Endodermal cell (in vitro differentiated cells): ENCODE data around the gene GSX1. TPM values are rescaled to one million over a fixed set of nuclear protein-coding genes. Genes with fewer than 3 reads are reported as not detected.
A peak's percentile ranks its signal among the peaks of the same experiment; 100 is the strongest.

Experiments used
- DNase-seq: peaks from one replicate; pipeline ENCODE4 v3.0.0-alpha.2; 2017
- H3K27ac ChIP-seq: 2 replicates; pipeline ENCODE4 v1.5.1; 2013; ENCODE audit warnings: mild to moderate bottlenecking, low read depth, low read length, moderate library complexity
- H3K27me3 ChIP-seq: 2 replicates; pipeline ENCODE4 v1.6.1; 2013; ENCODE audit warnings: mild to moderate bottlenecking, low read length, moderate library complexity; ENCODE audit not compliant: insufficient read depth, control insufficient read depth, poor library complexity, severe bottlenecking
- H3K36me3 ChIP-seq: 2 replicates; pipeline ENCODE4 v1.7.0; 2013; ENCODE audit warnings: mild to moderate bottlenecking, low read length, moderate library complexity; ENCODE audit not compliant: control insufficient read depth, insufficient read depth
- H3K4me1 ChIP-seq: one replicate; pipeline ENCODE4 v1.7.0; 2013; ENCODE audit warnings: low read length; ENCODE audit not compliant: control insufficient read depth, insufficient read depth
- H3K4me3 ChIP-seq: 2 replicates; pipeline ENCODE4 v1.5.1; 2013; ENCODE audit warnings: mild to moderate bottlenecking, low read length, moderate library complexity
- H3K9ac ChIP-seq: 2 replicates; pipeline ENCODE4 v1.6.1; 2013; ENCODE audit warnings: mild to moderate bottlenecking, low read length, moderate library complexity; ENCODE audit not compliant: poor library complexity, severe bottlenecking; ENCODE audit errors: extremely low read depth
- H3K9me3 ChIP-seq: 2 replicates; pipeline ENCODE4 v1.6.1; 2013; ENCODE audit warnings: mild to moderate bottlenecking, low read length, moderate library complexity; ENCODE audit not compliant: control insufficient read depth
- H3K27ac Mint-ChIP-seq: 2 replicates; pipeline ENCODE4 v1.8.0; 2020; ENCODE audit warnings: mixed read lengths
- H3K27me3 Mint-ChIP-seq: 2 replicates; pipeline ENCODE4 v1.8.0; 2021; ENCODE audit warnings: mild to moderate bottlenecking, mixed read lengths; ENCODE audit not compliant: insufficient read depth
- H3K36me3 Mint-ChIP-seq: 2 replicates; pipeline ENCODE4 v1.8.0; 2020; ENCODE audit warnings: low read depth, mixed read lengths
- H3K4me1 Mint-ChIP-seq: 2 replicates; pipeline ENCODE4 v1.8.0; 2020; ENCODE audit warnings: mixed read lengths
- H3K4me3 Mint-ChIP-seq: 2 replicates; pipeline ENCODE4 v1.8.0; 2020; ENCODE audit warnings: mild to moderate bottlenecking, moderate library complexity, mixed read lengths
- H3K9me3 Mint-ChIP-seq: 2 replicates; pipeline ENCODE4 v1.8.0; 2020; ENCODE audit warnings: mild to moderate bottlenecking, mixed read lengths
- WGBS, 2 experiments: methylation state at CpG; one replicate each; pipeline versions ENCODE4 v1.1.5 to v1.1.7; 2013; ENCODE audit warnings: missing lambda C conversion rate in 2 of 2, mixed read lengths in 1 of 2; ENCODE audit not compliant: insufficient coverage in 1 of 2, insufficient read length in 1 of 2; 5-methylcytosine and 5-hydroxymethylcytosine counted together
- total RNA-seq, 2 donors: library from RNA; stranded (reverse); fragmentation: NEBNext Ultra II Directional in 1 of 2; extraction: Animal tissue kit (Norgen Biotek cat#: 25700) in 1 of 2; gene quantifications; 2 replicates in 1 of 2; 3 replicates in 1 of 2; pipeline ENCODE4 v1.2.1, GENCODE V29; 2021
- TF ChIP-seq, protein P1 (sequence below): fragments of 200-600 bp; sonication (generic); conservative IDR thresholded peaks from 2 replicates; pipeline ENCODE4 v1.5.0; 2021; ENCODE audit warnings: antibody characterized with exemption, mild to moderate bottlenecking

GSX1 gene
- total RNA-seq, 2 donors from 2014 or later, result not detected

DNA sequence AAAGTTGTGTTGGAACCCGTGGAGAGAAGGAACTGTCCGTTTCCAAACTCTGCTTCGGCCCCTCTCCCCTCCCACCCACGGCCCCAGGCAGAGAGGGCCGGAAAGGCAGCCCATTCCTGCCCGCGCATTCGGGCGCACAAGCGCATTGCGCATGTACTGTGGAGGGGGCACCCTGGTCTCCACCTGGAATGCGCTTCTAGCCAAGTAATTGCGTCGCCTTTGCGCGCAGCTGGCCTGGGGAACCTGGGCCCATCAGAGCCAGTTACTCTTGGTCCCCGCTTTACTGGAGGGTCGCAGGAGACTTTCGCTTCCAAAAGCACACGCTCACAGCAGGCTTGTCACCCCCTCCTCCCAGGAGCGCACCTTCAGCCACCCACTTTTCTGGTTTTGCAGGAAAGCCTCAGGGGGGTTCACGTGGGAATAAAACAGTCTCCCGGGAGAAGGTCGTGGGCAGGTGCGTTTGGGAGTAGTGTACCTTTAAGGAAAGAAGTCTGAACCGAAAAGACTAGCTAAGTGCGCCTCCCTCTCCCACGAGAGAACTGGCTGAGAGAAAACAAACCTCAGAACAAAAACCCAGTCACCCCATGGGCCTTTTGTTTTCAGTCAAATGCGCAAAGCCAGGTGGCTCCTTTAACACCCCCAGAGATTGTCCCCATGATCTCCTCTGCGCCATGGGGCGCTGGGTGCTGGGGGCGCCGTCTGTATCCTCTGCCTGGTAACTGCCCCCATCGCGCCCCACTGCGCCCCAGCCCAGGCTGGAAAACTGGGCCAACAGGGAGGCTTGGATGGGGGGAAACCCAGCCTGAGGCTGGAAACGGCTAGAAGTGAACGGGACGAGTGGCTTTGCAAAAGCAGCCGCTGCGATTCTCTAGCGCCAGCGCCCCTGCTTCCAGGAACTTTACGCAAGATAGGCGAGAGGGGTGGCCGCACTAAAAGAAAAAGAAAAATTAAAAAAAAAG is 28.5 kb downstream of the GSX1 start:
- Histone ChIP-seq H3K9ac (no peak overlapping the region), H3K36me3 (no peaks in the 10 kb centered on the region), H3K4me3 (no peak overlapping the region), H3K4me1 (no peaks in the 10 kb centered on the region), H3K27ac (no peak overlapping the region), H3K27me3 (peaks cover 99% of the 10 kb centered on the region), H3K9me3 (no peaks in the 10 kb centered on the region)
- H3K9me3 Mint-ChIP-seq, result no peaks in the 10 kb centered on the region
- TF ChIP-seq, protein P1, sequence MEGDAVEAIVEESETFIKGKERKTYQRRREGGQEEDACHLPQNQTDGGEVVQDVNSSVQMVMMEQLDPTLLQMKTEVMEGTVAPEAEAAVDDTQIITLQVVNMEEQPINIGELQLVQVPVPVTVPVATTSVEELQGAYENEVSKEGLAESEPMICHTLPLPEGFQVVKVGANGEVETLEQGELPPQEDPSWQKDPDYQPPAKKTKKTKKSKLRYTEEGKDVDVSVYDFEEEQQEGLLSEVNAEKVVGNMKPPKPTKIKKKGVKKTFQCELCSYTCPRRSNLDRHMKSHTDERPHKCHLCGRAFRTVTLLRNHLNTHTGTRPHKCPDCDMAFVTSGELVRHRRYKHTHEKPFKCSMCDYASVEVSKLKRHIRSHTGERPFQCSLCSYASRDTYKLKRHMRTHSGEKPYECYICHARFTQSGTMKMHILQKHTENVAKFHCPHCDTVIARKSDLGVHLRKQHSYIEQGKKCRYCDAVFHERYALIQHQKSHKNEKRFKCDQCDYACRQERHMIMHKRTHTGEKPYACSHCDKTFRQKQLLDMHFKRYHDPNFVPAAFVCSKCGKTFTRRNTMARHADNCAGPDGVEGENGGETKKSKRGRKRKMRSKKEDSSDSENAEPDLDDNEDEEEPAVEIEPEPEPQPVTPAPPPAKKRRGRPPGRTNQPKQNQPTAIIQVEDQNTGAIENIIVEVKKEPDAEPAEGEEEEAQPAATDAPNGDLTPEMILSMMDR, result no peak
- no peak overlapping the region for H3K4me3 Mint-ChIP-seq
- 0 to 3% methylated on average over 8 to 46 of the region's 46 CpGs for WGBS, 2 experiments
- no peak overlapping the region for H3K27ac Mint-ChIP-seq
- peaks cover 98% of the 10 kb centered on the region for H3K27me3 Mint-ChIP-seq
- no peaks in the 10 kb centered on the region for H3K36me3 Mint-ChIP-seq
- peak; percentile 64 for DNase-seq
- peaks cover 7% of the 10 kb centered on the region for H3K4me1 Mint-ChIP-seq

DNA sequence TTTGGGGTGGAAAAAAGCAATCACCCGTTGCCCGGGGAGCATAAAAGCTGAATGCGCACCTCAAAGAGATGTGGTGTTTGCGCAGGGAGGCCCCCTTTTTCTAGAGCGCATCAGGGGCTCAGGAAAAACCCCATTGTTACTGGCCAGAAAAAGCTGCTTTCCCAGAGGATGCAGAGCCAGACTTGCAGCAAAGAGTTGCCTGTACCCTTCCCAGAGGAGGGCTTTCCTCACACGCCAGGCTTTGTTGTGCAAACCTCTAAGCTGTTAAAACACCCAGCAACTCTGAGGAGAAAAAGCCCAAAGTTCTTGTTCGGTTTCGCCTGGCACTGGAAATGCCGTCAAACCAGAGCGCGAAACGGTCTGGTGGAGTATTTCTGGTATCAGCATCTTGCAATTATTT is 29.3 kb downstream of the GSX1 start:
- Mint-ChIP-seq H3K9me3 (no peaks in the 10 kb centered on the region), H3K36me3 (no peaks in the 10 kb centered on the region), H3K4me1 (peaks cover 7% of the 10 kb centered on the region), H3K4me3 (no peak overlapping the region), H3K27ac (no peak overlapping the region), H3K27me3 (peaks cover 97% of the 10 kb centered on the region)
- no peak overlapping the region for H3K9ac ChIP-seq
- H3K9me3 ChIP-seq, result no peaks in the 10 kb centered on the region
- peak; percentile 71 for DNase-seq
- no peak overlapping the region for H3K4me3 ChIP-seq
- no peak overlapping the region for H3K27ac ChIP-seq
- no peaks in the 10 kb centered on the region for H3K36me3 ChIP-seq
- no peaks in the 10 kb centered on the region for H3K4me1 ChIP-seq
- TF ChIP-seq, protein P1, result no peak
- WGBS, 2 experiments, result 2 to 5% methylated on average over 12 of the region's 12 CpGs
- peaks cover 97% of the 10 kb centered on the region for H3K27me3 ChIP-seq

DNA sequence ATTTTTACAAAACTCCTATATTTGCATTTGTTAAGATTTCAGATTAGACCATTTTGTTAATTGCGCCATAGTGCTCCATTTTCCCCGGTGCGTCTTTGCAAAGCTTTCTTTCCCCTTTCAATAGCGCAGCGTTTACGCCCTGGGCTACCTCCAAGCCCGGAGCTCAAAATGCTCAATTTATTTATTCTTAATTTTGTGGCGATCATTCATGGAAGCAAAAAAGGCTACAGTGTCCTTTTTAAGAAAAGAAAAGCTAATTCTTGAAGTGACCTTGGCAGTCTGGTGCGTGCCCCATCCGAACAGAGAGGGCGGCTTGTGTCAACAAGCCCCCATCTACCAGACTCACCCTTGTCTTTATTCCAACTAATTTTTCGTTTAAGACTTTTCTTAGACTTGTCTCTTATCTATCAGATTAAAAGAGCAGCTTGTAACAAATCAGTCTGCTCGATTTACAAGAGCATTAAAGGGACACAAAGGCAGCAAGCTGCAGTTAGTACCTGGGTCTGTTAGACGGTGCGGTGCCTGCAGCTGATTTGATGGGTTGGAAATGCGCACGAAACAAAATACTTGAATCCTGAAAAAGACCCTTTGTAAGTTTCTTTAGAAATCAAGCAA is 30.1 kb downstream of the GSX1 start:
- no peak for DNase-seq
- H3K27me3 Mint-ChIP-seq, result peaks cover 97% of the 10 kb centered on the region
- H3K4me1 ChIP-seq, result no peaks in the 10 kb centered on the region
- peaks cover 7% of the 10 kb centered on the region for H3K4me1 Mint-ChIP-seq
- no peak overlapping the region for H3K4me3 ChIP-seq
- H3K9me3 ChIP-seq, result no peaks in the 10 kb centered on the region
- no peak overlapping the region for H3K27ac Mint-ChIP-seq
- H3K36me3 Mint-ChIP-seq, result no peaks in the 10 kb centered on the region
- TF ChIP-seq, protein P1, result no peak
- H3K4me3 Mint-ChIP-seq, result no peak overlapping the region
- no peaks in the 10 kb centered on the region for H3K9me3 Mint-ChIP-seq
- peaks cover 97% of the 10 kb centered on the region for H3K27me3 ChIP-seq
- H3K9ac ChIP-seq, result no peak overlapping the region
- 2 to 5% methylated on average over 16 to 17 of the region's 17 CpGs for WGBS, 2 experiments
- no peak overlapping the region for H3K27ac ChIP-seq
- H3K36me3 ChIP-seq, result no peaks in the 10 kb centered on the region
